Measurements from ENCODE around the gene PRKRA. TPM values are rescaled to one million over a fixed set of nuclear protein-coding genes. Genes with fewer than 3 reads are reported as not detected.
A peak's percentile ranks its signal among the peaks of the same experiment; 100 is the strongest.

PRKRA gene
- total and polyA plus RNA-seq, 2 of the 13 experiments (the other 11 are each of a cell fraction or from before 2014, with no cell fraction given) = 53.1 to 74.7 TPM

DNA sequence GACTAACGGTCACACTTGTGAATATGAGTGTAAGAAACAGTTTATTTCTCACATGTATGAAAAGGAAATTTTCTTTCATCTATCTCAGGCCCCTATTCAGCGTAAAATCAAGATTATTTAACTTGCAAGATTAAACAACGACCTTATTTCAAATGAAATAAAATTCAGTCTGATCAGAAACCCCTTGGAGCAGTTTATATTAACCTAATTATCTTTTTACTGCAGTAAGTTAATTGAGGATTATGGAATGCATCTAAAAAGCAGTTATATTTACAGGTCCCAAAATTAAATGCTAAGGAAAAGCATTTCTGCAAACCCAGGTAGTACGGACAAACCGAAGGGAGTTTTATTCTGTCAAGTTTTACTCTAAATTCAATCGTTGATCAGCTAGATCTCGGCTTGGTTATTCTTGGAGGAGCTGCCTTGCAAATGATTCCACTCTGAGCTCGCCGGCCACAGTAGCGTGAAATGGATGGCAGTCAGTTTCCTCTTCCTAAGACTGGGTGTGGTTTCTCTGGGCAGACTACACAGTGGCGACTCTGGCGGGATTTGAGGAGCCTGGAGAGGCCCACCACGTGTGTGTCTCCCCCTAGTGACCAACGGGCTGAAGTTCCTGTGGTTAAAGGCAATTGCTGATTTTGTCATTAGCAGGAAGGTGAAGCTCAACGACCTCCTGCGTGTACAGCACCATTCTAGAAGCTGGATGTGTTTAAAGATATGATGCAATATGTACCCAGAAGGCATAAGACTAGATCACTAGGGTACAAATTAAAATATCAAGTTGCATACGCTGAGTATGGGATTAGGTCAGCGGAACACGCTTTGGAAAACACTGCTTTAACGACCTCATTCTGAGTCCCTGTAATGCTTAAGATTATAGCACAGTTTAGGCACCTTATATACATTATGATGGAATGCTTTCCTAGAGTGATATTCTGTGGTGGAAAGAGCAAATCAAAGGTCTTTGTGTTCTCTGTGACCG, 36.4 kb downstream of the PRKRA start (continued):
- no peak for TF ChIP-seq PTBP1 (IDR thresholded peaks at IDR 0.05; ENCODE audit: low read depth, low read length, poor library complexity, severe bottlenecking)
- TF ChIP-seq SNAPC2 (CRISPR knock-in tag; IDR thresholded peaks at IDR 0.05) = no peak
- TF ChIP-seq, protein P1, sequence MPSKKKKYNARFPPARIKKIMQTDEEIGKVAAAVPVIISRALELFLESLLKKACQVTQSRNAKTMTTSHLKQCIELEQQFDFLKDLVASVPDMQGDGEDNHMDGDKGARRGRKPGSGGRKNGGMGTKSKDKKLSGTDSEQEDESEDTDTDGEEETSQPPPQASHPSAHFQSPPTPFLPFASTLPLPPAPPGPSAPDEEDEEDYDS (CRISPR knock-in tag; IDR thresholded peaks at IDR 0.05) = peak; percentile 68; the same call in 1 of the 2 replicates
- no peak for TF ChIP-seq EEA1 (CRISPR knock-in tag; IDR thresholded peaks at IDR 0.05; ENCODE audit: borderline replicate concordance)
- TF ChIP-seq TAF1 (CRISPR knock-in tag; IDR thresholded peaks at IDR 0.05) = no peak; the same call in 1 of the 2 replicates
- TF ChIP-seq ZKSCAN5 (CRISPR knock-in tag; IDR thresholded peaks at IDR 0.05) = no peak
- no peak for TF ChIP-seq HCFC1 (IDR thresholded peaks at IDR 0.05; ENCODE audit: low read depth, low read length)
- no peak for TF ChIP-seq POLR2G (IDR thresholded peaks at IDR 0.05; ENCODE audit: low read depth, low read length)
- no peak for TF ChIP-seq NFATC3 (CRISPR knock-in tag; IDR thresholded peaks at IDR 0.05)
- TF ChIP-seq ZMAT3 (CRISPR knock-in tag; conservative IDR thresholded peaks at IDR 0.05) = no peak
- TF ChIP-seq, protein P2, sequence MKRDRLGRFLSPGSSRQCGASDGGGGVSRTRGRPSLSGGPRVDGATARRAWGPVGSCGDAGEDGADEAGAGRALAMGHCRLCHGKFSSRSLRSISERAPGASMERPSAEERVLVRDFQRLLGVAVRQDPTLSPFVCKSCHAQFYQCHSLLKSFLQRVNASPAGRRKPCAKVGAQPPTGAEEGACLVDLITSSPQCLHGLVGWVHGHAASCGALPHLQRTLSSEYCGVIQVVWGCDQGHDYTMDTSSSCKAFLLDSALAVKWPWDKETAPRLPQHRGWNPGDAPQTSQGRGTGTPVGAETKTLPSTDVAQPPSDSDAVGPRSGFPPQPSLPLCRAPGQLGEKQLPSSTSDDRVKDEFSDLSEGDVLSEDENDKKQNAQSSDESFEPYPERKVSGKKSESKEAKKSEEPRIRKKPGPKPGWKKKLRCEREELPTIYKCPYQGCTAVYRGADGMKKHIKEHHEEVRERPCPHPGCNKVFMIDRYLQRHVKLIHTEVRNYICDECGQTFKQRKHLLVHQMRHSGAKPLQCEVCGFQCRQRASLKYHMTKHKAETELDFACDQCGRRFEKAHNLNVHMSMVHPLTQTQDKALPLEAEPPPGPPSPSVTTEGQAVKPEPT (CRISPR knock-in tag; IDR thresholded peaks at IDR 0.05; ENCODE audit: low read depth) = 0 out of 2 replicates have a peak, but pooled peaks have one; percentile 52
- TF ChIP-seq ZNF577 (CRISPR knock-in tag; IDR thresholded peaks at IDR 0.05; ENCODE audit: borderline replicate concordance, low read depth) = no peak
- TF ChIP-seq SOX13 (IDR thresholded peaks at IDR 0.05) = no peak
- peak in 1 of 2 experiments; percentile 52; a peak in 1 of 4 replicates for TF ChIP-seq SOX13 (CRISPR knock-in tag; conservative IDR thresholded peaks at IDR 0.05 in 1 of 2, IDR thresholded peaks at IDR 0.05 in 1 of 2)
